Measurements from ENCODE around the gene TINAGL1.

The TINAGL1 gene

DNA sequence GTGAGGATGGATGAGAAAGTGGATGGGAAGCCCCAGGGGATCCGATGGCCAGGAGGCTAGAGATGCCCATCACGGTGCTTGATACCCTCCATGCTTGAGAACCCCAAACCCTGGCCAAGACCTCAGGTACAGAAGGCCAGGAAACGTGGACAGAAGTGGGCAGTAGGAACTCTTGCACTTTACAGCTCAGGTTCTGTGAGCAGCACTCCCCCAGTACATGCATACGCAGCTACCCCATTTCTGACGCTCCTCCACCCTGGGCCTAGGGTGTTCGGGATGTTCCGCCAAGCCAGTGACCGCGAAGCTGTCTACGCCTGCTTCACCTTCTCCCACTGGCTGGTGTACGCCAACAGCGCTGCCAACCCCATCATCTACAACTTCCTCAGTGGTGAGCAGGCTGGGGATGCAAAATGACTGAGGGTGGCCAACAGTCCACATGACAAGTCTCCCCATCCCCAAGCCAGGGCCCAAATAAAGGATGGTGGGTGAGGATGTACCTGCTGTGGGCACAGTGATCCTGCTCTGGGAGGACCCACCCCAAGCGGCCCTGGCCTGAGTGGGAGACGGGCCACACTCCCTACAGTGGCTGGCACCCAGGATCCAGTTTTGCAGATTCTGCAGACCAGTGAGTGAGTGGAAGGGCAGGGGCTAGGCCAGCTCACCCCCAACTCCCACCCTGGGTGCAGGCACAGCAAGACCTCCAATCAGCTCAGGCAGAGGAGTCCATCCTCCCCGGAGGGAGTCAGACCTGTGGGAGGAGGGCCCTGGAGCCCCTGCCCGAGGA, 48.6 kb downstream of the TINAGL1 start:
- H3K27ac ChIP-seq = no peak overlapping the region
- H3K9me3 ChIP-seq (ENCODE audit: low read depth, low read length) = no peaks in the 10 kb centered on the region
- no peak for TF ChIP-seq FOXP2 (optimal IDR thresholded peaks at IDR 0.05; ENCODE audit: control extremely low read depth, extremely low read length, insufficient read depth)
- DNase-seq (ENCODE audit: low read depth, low spot score) = no peak
- H3K4me3 ChIP-seq = no peak overlapping the region
- no peak overlapping the region for H3K9ac ChIP-seq (ENCODE audit: insufficient read length)
- peaks cover 18% of the 10 kb centered on the region; the same call in 1 of the 2 replicates for H3K36me3 ChIP-seq (ENCODE audit: insufficient read depth, low read length)

DNA sequence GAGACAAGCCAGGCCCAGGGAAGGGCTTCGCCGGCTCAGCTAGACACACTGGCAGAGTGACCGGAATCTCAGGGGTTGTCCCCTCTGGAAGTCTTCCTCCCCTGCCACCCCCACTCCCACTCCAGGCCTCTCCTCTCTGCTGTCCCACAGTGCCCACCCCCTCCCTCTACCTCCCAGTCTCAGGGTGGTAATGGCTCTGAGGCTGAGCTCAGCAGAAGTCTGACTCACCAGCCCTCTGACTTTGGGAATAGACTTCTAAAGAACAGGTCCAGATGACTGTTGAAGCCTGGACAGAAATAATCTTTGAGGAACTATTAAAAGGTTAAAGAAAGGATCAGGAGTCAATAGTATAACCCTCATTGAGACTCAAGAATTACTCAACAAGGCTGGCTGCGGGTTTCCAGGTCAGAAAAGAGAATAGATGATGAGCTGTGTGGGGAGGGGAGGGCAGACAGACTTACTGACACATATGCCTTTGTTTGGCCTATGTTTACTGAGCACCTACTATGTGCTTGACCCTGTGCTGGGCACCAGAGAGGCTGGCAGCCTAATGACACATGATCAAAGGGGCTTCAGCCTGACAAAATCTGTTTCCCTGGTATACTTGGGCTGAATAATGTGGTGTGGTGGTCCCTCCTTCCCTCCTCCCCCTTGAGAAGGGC, 49.4 kb downstream of the TINAGL1 start:
- no peak overlapping the region for H3K27ac ChIP-seq
- H3K9me3 ChIP-seq (ENCODE audit: low read depth, low read length) = no peaks in the 10 kb centered on the region
- H3K4me3 ChIP-seq = no peak overlapping the region
- H3K9ac ChIP-seq (ENCODE audit: insufficient read length) = no peak overlapping the region
- no peak for DNase-seq (ENCODE audit: low read depth, low spot score)
- TF ChIP-seq POLR2AphosphoS5 (IDR thresholded peaks at IDR 0.05; ENCODE audit: borderline replicate concordance, low read depth, low read length) (no peak), FOXP2 (optimal IDR thresholded peaks at IDR 0.05; ENCODE audit: control extremely low read depth, extremely low read length, insufficient read depth) (no peak), EZH2 (IDR thresholded peaks at IDR 0.05) (no peak)
- peaks cover 24% of the 10 kb centered on the region; the same call in 1 of the 2 replicates for H3K36me3 ChIP-seq (ENCODE audit: insufficient read depth, low read length)

DNA sequence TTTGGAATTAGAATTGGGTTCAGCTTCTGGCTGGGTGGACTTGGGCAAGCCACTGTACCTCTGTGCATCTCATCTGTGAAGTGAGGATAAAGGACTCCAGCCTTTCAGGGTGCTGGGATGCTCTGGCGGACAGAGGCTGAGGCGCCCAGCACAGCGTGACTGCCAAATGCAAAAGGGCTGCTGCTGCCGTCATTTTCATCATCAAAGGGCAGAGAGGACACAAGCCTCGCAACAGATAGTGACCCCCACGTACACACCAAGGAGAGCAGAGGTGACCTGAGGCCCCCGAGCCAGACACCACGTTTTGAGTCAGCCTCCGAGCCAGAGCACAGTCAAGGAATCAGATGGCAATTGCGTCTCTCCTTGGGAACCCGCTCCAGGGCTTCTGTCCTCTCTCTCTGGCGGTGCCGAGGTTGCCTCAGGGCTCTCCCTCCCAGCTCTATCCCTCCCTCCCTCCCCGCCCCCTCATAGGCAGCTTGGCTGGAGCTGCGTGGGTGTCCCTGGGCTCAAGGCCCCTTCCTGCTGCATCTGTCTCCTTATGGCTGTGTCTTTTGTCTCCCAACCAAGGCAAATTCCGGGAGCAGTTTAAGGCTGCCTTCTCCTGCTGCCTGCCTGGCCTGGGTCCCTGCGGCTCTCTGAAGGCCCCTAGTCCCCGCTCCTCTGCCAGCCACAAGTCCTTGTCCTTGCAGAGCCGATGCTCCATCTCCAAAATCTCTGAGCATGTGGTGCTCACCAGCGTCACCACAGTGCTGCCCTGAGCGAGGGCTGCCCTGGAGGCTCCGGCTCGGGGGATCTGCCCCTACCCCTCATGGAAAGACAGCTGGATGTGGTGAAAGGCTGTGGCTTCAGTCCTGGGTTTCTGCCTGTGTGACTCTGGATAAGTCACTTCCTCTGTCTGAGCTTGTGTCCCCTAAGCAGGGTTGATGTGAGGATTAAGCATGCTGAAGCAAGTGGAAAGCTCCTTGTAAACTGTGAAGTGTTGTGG, 50.2 kb downstream of the TINAGL1 start:
- H3K4me3 ChIP-seq = no peak overlapping the region
- no peak for TF ChIP-seq FOXP2 (optimal IDR thresholded peaks at IDR 0.05; ENCODE audit: control extremely low read depth, extremely low read length, insufficient read depth)
- H3K9ac ChIP-seq (ENCODE audit: insufficient read length) = no peak overlapping the region
- H3K27ac ChIP-seq = no peak overlapping the region
- peaks cover 31% of the 10 kb centered on the region for H3K36me3 ChIP-seq (ENCODE audit: insufficient read depth, low read length)
- no peak for DNase-seq (ENCODE audit: low read depth, low spot score)
- no peaks in the 10 kb centered on the region for H3K9me3 ChIP-seq (ENCODE audit: low read depth, low read length)

DNA sequence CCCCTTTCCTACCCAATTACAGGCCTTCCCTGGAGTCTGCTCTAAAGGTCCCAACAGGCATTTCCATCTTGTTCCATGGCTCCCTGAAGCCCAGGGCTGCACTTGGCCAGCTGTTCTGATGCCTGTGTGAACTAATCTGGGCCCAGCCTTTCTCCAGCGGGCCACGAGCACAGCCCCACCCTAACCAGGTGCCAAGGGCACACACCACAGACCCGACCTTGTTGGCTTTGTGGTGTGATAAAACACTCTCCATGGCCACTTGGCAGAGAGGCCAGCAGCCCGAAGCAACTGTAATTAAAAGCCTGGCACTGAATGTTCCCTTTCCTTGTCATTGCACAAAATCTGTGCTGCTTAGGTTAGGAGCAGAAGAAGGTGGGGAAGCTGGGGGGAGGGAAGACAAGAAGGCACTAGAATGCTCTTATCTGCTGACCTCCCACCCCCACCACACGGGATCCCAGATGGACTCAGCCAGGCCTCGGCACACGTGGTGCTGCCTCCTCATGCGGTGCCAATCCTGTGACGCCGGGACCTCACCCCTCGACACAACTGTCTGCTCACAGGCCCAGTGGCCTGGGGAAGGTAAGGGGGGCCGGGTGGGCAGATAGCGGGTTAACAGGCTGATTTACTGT, 51.1 kb downstream of the TINAGL1 start:
- DNase-seq (ENCODE audit: low read depth, low spot score) = no peak
- H3K9ac ChIP-seq (ENCODE audit: insufficient read length) = no peak overlapping the region
- H3K36me3 ChIP-seq (ENCODE audit: insufficient read depth, low read length) = peaks cover 39% of the 10 kb centered on the region
- TF ChIP-seq POLR2AphosphoS5 (IDR thresholded peaks at IDR 0.05; ENCODE audit: borderline replicate concordance, low read depth, low read length) (no peak), EZH2 (IDR thresholded peaks at IDR 0.05) (no peak), FOXP2 (optimal IDR thresholded peaks at IDR 0.05; ENCODE audit: control extremely low read depth, extremely low read length, insufficient read depth) (no peak)
- H3K4me3 ChIP-seq = no peak overlapping the region
- no peak overlapping the region for H3K27ac ChIP-seq
- no peaks in the 10 kb centered on the region for H3K9me3 ChIP-seq (ENCODE audit: low read depth, low read length)

DNA sequence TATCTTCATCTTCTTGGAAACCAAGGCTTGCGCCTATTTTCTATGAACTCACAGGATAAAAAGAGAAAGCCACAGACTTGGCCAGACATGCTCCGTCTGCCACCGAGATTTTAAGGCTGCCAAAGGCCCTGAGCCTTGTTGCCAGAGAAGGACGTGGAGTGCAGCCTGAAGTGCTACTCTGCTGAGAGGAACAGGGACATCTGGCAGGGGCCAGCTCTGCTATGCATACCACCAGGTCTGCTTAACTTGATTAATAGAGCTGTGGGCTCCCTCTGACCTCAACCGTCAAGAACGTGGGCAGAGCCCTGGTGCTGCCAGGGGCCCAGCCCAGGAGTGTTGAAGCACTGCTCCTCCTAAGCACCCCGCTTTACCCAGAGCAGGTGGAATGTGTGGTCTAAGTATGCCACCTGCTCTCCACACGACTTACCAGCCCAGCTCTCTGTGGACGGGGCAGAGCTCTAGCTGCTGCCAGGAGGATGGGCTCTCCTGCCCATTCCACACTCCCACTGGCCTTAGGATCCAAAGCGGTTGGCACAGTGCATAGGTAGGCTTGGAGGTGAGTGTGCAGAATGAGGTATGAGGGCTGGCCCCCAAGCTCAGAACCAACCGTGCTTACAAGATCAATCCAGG, 51.7 kb downstream of the TINAGL1 start:
- Histone ChIP-seq H3K9ac (ENCODE audit: insufficient read length) (no peak overlapping the region), H3K36me3 (ENCODE audit: insufficient read depth, low read length) (peaks cover 44% of the 10 kb centered on the region), H3K27ac (no peak overlapping the region), H3K9me3 (ENCODE audit: low read depth, low read length) (no peaks in the 10 kb centered on the region), H3K4me3 (no peak overlapping the region)
- no peak for DNase-seq (ENCODE audit: low read depth, low spot score)
- no peak for TF ChIP-seq FOXP2 (optimal IDR thresholded peaks at IDR 0.05; ENCODE audit: control extremely low read depth, extremely low read length, insufficient read depth)
- TF ChIP-seq EZH2 (IDR thresholded peaks at IDR 0.05) = no peak
- TF ChIP-seq POLR2AphosphoS5 (IDR thresholded peaks at IDR 0.05; ENCODE audit: borderline replicate concordance, low read depth, low read length) = no peak

DNA sequence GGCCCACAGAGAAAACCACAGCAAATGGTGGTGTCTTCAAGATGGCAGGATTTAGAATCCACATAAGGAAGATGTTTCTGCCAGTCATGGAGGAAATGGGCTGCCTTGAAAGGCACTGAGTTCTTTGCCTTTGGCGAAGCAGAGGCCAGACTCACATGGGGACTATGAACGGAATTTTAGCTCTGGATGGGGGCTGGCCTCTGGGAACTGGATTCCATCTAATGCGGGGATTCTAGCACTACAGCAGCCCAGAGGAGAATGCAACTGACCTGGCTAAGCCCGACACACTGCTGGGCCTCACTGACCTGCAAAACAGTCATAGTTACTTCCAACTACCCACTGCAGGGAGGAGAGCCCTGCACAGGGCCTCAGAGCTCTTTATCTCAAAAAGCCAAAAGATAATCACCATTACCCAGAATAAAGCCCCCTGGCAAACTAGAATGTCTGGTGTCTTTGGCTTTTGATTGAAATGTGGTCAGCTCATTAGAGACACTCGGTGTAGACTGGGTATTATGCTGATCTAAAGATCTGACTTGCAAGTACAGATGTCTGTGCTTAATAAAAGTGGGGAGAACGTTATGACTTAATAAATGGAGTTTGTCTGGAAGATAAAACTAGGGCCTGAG, 52.7 kb downstream of the TINAGL1 start:
- Histone ChIP-seq H3K9me3 (ENCODE audit: low read depth, low read length) (no peaks in the 10 kb centered on the region), H3K36me3 (ENCODE audit: insufficient read depth, low read length) (peaks cover 49% of the 10 kb centered on the region), H3K9ac (ENCODE audit: insufficient read length) (no peak overlapping the region), H3K4me3 (no peak overlapping the region), H3K27ac (no peak overlapping the region)
- TF ChIP-seq FOXP2 (optimal IDR thresholded peaks at IDR 0.05; ENCODE audit: control extremely low read depth, extremely low read length, insufficient read depth) (no peak), EZH2 (IDR thresholded peaks at IDR 0.05) (no peak), POLR2AphosphoS5 (IDR thresholded peaks at IDR 0.05; ENCODE audit: borderline replicate concordance, low read depth, low read length) (no peak)
- DNase-seq (ENCODE audit: low read depth, low spot score) = no peak

DNA sequence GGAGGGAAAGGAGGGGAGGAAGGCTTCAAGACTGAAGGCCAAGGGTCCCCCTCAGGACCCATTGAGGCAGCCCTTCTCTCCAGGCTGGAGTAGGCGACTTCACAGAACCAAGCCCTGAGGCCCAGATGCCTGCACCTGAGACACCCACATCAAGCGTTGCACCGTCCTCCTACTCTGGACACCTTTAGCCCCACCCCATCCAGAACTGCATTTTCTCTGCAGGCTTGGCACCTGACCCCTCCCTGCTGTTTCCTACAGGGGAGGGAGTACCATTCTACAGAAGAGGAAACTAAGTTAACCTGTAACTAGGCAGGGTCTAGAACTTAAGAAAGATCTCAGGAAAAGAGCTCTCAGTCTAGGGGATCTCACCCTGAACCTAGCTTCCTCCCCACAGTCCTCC, 56.3 kb downstream of the TINAGL1 start:
- TF ChIP-seq POLR2AphosphoS5 (IDR thresholded peaks at IDR 0.05; ENCODE audit: borderline replicate concordance, low read depth, low read length) (no peak), FOXP2 (optimal IDR thresholded peaks at IDR 0.05; ENCODE audit: control extremely low read depth, extremely low read length, insufficient read depth) (no peak), EZH2 (IDR thresholded peaks at IDR 0.05) (no peak)
- Histone ChIP-seq H3K9ac (ENCODE audit: insufficient read length) (no peak overlapping the region), H3K36me3 (ENCODE audit: insufficient read depth, low read length) (peaks cover 49% of the 10 kb centered on the region), H3K27ac (no peak overlapping the region), H3K4me3 (no peak overlapping the region), H3K9me3 (ENCODE audit: low read depth, low read length) (no peaks in the 10 kb centered on the region)
- no peak for DNase-seq (ENCODE audit: low read depth, low spot score)
